ENCODE results near the gene SLC15A5. TPM values are rescaled to one million over a fixed set of nuclear protein-coding genes. Genes with fewer than 3 reads are reported as not detected.

The SLC15A5 gene
- total RNA-seq, 1 experiment from 2014 or later, result not detected

- no peak for DNase-seq (ENCODE audit: low read depth)
Measured at GRCh38 chr12:16183541-16183940, 93.9 kb downstream of the SLC15A5 start.

DNA sequence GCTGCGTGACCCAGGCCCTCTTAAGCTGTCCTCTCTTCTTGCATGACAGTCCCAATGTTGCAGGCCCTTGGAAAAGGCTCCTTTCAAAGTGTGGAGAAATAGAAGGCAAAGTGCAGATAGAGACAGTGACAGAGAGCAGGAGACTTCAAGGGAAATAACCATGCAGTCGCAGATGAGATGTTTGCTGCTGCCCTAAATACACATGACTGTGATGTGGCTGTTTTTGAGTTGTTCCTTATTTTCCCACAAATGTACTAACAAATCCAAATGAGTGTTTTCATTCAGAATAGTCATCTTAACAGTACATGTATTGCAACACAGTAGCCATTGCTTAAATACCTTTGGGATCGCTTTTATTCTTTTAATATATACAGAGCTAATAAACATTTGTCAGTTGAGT lies 101.6 kb downstream of the SLC15A5 start:
- no peak for DNase-seq (ENCODE audit: low read depth)

GRCh38 chr12:16174282-16174681 lies 103.2 kb downstream of the SLC15A5 start:
- no peak for DNase-seq (ENCODE audit: low read depth)

DNA sequence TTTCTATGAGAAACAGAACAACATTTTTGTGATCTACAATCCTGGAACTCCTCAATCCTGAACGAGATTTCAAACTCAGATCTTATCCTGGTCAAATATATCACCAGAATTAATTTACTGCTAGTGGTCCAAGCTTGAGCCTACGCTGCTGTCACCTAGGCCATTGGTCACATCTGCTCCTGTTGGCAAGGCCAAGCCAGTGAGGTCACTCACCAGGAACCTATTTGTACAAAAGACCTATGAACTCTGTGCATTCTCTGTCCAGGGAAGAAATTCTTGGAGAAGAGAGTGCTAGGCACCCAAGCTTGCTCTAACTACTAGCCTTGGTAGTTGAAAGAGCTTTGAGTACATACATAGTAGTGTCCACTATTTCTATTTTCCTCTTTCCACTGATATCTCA lies 106.1 kb downstream of the SLC15A5 start:
- no peak for DNase-seq (ENCODE audit: low read depth)

GRCh38 chr12:16168078-16168477 lies 109.4 kb downstream of the SLC15A5 start:
- DNase-seq (ENCODE audit: low read depth), result no peak

DNA sequence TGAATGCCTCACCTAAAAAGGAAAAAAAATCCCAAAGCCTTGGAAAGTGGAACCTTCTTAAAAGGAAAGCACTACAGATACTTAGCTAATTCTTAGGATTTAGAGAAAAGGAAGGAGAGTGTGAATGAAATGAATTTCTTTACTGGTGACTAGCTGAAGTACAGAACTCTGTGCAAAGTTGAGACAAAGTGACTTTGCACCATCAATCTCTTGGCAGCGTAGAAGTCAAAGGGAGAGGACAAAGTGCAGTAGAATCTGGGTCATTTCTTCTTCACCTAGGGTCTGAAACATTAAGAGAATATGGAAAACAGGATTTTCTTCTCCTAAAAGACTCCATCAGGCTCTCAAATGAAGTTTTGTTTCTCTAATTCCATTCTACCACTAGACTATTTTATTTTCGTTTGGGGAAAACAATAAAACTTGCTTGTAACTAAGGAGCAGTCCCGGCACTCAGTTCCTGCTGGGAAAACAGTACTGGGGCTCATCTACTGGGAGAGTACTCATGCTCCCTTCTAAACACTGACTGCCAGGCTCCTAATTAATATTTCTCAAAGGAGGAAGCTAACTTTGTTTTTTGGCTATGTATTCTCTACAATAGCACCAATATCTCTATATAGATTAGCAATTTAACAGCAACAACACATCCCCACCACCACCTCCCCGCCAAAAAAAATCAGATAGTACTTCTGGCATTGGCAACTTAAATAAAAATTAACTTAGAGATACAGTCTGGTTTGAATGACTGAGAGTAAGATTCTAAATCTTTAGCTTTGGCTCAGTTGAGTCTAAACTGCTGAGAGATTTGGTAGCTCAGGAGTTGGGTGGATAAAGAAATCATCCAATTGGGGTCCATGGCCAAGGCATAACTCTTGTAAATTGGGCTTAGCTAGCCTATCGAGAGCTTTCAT lies 110.7 kb downstream of the SLC15A5 start:
- no peak for DNase-seq (ENCODE audit: low read depth)

DNA sequence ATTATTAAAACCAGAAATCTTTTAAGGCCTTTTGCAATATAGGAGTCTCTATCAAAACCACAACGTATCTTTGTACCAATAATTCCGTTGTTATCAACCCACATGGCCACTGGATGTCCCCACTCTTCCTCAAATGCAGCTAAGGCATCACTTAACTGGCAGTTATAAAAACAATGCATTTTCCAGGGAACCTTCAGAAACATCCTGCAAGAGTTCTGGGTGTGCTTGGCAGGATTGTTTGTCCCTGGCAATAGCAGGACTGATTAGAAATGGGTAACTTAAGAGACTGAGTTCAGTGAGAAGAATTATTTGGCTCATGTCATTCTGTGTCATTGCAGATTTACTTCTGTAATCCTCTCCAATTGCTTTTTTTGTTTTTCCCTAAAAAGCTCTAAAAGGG lies 112.0 kb downstream of the SLC15A5 start:
- DNase-seq (ENCODE audit: low read depth), result no peak

DNA sequence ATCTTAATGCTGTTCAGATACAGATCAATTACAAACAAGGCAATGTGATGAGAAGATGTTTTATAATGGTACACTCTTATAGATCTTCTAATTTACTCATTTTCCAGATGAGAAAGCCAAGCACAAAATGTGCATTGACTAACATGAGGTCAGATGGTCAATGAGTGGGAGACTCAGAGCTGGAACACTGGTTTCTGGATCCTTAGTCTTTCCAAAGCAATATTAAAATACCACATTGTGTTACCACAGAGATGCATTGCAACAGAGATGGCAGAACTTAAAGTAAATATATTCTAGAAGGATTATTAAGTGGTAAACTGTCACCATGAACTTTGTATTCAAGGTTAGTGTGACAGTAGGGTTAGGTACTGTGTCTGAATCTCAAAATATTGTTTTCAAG lies 113.6 kb downstream of the SLC15A5 start:
- no peak for DNase-seq (ENCODE audit: low read depth)

- DNase-seq (ENCODE audit: low read depth), result no peak
Measured at GRCh38 chr12:16163146-16163545, 114.3 kb downstream of the SLC15A5 start.

GRCh38 chr12:16159571-16159970 lies 117.9 kb downstream of the SLC15A5 start:
- no peak for DNase-seq (ENCODE audit: low read depth)

- DNase-seq (ENCODE audit: low read depth), result no peak
Measured at GRCh38 chr12:16158050-16158449, 119.4 kb downstream of the SLC15A5 start.

DNA sequence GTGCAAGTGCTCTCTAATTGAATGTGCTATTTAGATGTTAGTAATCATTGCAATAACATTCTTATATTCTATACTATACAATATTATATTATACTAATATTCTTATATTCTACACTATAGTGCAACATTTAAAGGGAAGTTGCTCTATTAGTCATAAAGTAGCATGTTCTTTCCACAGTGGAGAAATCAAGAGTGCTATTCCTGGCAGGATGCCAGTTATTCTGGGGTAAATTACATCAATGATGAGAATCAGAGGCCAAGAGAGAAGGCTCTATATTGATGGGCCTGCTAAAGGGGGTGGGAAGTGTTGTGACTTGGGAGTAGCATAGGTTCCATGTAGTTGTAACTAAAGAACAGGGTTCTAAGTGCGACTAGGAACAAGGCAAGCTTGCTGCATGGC lies 121.5 kb downstream of the SLC15A5 start:
- no peak for DNase-seq (ENCODE audit: low read depth)

DNA sequence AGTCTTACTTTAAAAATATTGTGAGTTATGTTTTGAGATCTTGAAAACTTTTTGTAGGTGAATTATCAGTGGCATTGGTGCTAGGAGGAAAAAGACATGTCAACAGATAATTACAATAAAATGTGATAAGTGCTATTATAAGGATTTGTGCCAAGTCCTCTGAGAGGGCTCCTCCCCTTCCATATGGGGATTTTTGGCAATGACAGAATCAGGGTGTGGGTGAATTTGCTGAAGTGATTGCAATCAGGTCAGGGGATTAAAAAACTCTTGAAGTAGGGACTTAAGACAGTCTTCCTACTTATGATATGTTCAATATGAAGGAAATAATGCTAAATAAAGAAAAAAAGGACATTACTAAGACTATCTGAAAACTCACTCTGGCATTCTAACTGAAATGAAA lies 122.5 kb downstream of the SLC15A5 start:
- no peak for DNase-seq (ENCODE audit: low read depth)

- DNase-seq (ENCODE audit: low read depth), result no peak
Measured at GRCh38 chr12:16152885-16153673, 124.4 kb downstream of the SLC15A5 start.

GRCh38 chr12:16150276-16150675 lies 127.2 kb downstream of the SLC15A5 start:
- no peak for DNase-seq (ENCODE audit: low read depth)

DNA sequence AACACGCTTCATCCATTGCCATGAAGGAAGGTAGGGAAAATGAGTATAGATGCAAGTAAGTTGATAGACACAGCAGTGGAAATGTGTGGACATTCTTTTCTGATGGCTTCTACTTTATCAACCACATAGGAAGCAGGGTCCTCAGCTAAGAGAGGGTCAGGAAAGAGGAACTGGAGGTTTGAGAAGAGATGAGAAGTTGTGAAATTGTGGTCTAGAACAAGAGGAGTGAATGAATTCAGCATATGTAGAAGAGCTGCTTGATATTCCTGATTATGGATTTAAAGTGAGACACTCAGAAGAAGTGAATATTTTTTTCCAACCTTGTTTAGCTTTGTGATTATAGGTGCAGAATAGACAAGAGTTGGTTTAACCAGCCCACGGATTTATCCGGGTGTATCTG lies 128.5 kb downstream of the SLC15A5 start:
- no peak for DNase-seq (ENCODE audit: low read depth)

Other genes with a start within 250 kb of the SLC15A5 start
- 25.5 and 32.6 TPM in 2 replicates for gene MGST1, start 70.0 kb upstream of the SLC15A5 start, total RNA-seq (2014; rRNA removed; shearing (Covaris generic))